ENCODE measurements around the gene NOTCH4. TPM values are rescaled to one million over a fixed set of nuclear protein-coding genes. Genes with fewer than 3 reads are reported as not detected.

The NOTCH4 gene
- total and polyA plus RNA-seq, 2 donors (not counting 3 experiments of a cell fraction or from before 2014, with no cell fraction given): 41.7 to 114 TPM

DNA sequence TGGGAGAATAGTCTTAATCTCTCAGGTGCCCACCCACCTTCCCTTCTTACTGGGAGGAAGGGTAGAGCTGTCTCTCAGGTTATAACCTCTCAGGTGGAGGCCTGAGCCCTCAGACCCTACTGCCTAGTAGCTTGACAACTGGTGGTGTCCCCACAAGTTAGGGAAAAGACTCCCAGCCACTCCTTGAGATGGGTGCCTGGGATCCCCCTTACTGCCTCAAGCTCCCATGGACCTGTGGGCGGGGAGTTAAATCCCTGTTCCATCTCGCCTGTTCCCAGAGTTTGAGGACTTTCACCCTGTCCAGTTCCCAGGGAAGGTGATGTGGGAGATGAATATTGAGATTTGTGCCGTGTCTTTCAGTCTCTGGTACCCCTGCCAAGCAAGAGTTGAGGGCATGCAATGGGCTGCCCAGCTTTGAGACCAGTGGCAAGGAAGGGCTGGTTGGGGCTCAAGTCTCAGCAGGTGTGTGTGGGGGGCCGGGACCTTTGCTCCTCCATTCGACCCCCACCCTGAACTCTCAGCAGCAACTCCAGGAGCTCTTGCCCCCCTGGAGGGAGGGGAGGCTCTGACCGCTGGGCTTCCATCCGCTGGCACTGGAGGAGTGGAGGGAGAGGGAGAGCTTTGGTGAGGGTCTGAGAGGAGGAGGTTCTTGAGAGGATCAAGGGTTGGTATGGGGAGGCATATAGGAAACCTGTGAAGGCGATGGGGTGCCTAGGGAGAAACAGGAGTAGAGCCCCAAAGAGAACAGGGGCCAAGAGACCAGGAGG lies 32.8 kb downstream of the NOTCH4 start:
- peaks cover 0 to 14% of the 10 kb centered on the region in 2 experiments for H3K36me3 ChIP-seq (ENCODE audit: control insufficient read depth in 2 of 2, extremely low read depth in 1 of 2, insufficient read depth in 2 of 2, low read length in 2 of 2)
- ChIA-PET CTCF (interaction anchor here (0.6 to 1.8 kb wide), 4 partner anchors 14 to 72 kb away, joined by 3 to 6 read pairs (median 5); partner anchors contain the start of gene ATF6B), POLR2A (interaction anchor here (1.0 kb wide), 1 partner anchor 14 kb away, joined by 5 read pairs; no protein-coding TSS in a partner anchor)
- no peak overlapping the region for H3K4me2 ChIP-seq (ENCODE audit: insufficient read depth, low read length)
- no TSS peak for BruUV-seq (replicated peaks)
- no peak overlapping the region for H3K9ac ChIP-seq (replicated peaks; ENCODE audit: extremely low read depth, insufficient read depth, low read length)
- peaks cover 48% of the 10 kb centered on the region for H3K4me1 ChIP-seq (ENCODE audit: control insufficient read depth, extremely low read depth, insufficient read depth, low read length)
- H3K79me2 ChIP-seq (ENCODE audit: control insufficient read depth, insufficient read depth, low read length): peaks cover 23% of the 10 kb centered on the region
- no peak overlapping the region for H2AFZ ChIP-seq (ENCODE audit: low read depth, low read length)
- dilution Hi-C loops (cut with MboI; ENCODE audit: extremely low pct_ligation_motif_present, low sequenced_read_pairs): no loop called here
- DNase-seq (ENCODE audit: low read depth, low spot score): no peak
- peak; percentile 4 for FAIRE-seq
- no peaks in the 10 kb centered on the region for H3K9me3 ChIP-seq (replicated peaks; ENCODE audit: control insufficient read depth, insufficient read depth, low read length)
- no peaks in the 10 kb centered on the region for H3K27me3 ChIP-seq (ENCODE audit: control insufficient read depth in 2 of 2, insufficient read depth in 2 of 2, low read length in 2 of 2)
- no peaks in the 10 kb centered on the region for H3K9me1 ChIP-seq (replicated peaks; ENCODE audit: control insufficient read depth, extremely low read depth, insufficient read depth, low read length)
- TF ChIP-seq MAX (IDR thresholded peaks at IDR 0.05; ENCODE audit: insufficient read depth, insufficient read length) (no peak), POLR2A (IDR thresholded peaks at IDR 0.05; ENCODE audit: low read depth, low read length) (peak; percentile 4), GATA2 (IDR thresholded peaks at IDR 0.05; ENCODE audit: insufficient read depth, insufficient read length, low read depth, low read length) (no peak), POLR2AphosphoS5 (IDR thresholded peaks at IDR 0.05; ENCODE audit: insufficient read depth, low read depth, low read length) (no peak), EZH2 (IDR thresholded peaks at IDR 0.05; ENCODE audit: borderline replicate concordance, low read depth, low read length, severe bottlenecking) (no peak)
- TF ChIP-seq, protein P1, sequence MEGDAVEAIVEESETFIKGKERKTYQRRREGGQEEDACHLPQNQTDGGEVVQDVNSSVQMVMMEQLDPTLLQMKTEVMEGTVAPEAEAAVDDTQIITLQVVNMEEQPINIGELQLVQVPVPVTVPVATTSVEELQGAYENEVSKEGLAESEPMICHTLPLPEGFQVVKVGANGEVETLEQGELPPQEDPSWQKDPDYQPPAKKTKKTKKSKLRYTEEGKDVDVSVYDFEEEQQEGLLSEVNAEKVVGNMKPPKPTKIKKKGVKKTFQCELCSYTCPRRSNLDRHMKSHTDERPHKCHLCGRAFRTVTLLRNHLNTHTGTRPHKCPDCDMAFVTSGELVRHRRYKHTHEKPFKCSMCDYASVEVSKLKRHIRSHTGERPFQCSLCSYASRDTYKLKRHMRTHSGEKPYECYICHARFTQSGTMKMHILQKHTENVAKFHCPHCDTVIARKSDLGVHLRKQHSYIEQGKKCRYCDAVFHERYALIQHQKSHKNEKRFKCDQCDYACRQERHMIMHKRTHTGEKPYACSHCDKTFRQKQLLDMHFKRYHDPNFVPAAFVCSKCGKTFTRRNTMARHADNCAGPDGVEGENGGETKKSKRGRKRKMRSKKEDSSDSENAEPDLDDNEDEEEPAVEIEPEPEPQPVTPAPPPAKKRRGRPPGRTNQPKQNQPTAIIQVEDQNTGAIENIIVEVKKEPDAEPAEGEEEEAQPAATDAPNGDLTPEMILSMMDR (IDR thresholded peaks at IDR 0.05; ENCODE audit: extremely low read depth in 1 of 2, insufficient read depth in 1 of 2, low read depth in 1 of 2, low read length in 2 of 2): no peak
- no peaks in the 10 kb centered on the region for H4K20me1 ChIP-seq (replicated peaks; ENCODE audit: control insufficient read depth, extremely low read depth, insufficient read depth, low read length)
- no peak overlapping the region for H3K27ac ChIP-seq (ENCODE audit: insufficient read depth, low read depth, low read length)
- no peak overlapping the region for H3K4me3 ChIP-seq (replicated peaks in 1 of 3; ENCODE audit: insufficient read depth in 1 of 3, low read depth in 1 of 3, low read length in 3 of 3)
- intact Hi-C loops (cut with micrococcal nuclease): loop anchor here (1.0 to 10.0 kb wide), 4 partner anchors 13 to 526 kb away; partner anchors contain the start of genes ATF6B, C6orf47, CSNK2B and GPANK1

Measured in endothelial cell of umbilical vein (primary cell).